Endothelial cell of umbilical vein (primary cell): Measurements from ENCODE around the gene CENPP. TPM values are rescaled to one million over a fixed set of nuclear protein-coding genes. Genes with fewer than 3 reads are reported as not detected.

ENCODE experiments used
- BruUV-seq: library from RNA; stranded (reverse); fragments of 400-500 nt; replicated peaks from 2 replicates; lab custom pipeline; 2021; lab: Mats Ljungman, UMichigan
- CTCF ChIA-PET: fragments of 300-600, 350-600 bp; sonication (Branson Sonifier 250); formaldehyde crosslinking; loops from one replicate; lab custom pipeline; 2021; ENCODE audit warnings: antibody characterized with exemption, inconsistent platforms; lab: Charles Lee
- POLR2A ChIA-PET: fragments of 300-600, 350-600 bp; sonication (Branson Sonifier 250); formaldehyde crosslinking; loops from one replicate; lab custom pipeline; 2021; ENCODE audit warnings: antibody characterized with exemption, inconsistent platforms; lab: Charles Lee
- DNase-seq: peaks from one replicate; pipeline ENCODE4 v3.0.0-alpha.2; 2011; ENCODE audit warnings: low read depth, low spot score
- FAIRE-seq: peaks from 2 replicates; lab custom pipeline; 2011; peaks lifted over from hg19 to GRCh38; lab: Jason Lieb, UNC
- H2AFZ ChIP-seq: 2 replicates; pipeline ENCODE4 v1.6.0; 2012; ENCODE audit warnings: low read depth, low read length, control low read depth, inconsistent platforms
- H3K27ac ChIP-seq: 2 replicates; pipeline ENCODE4 v1.5.1; 2011; ENCODE audit warnings: low read depth, mild to moderate bottlenecking, control low read depth, low read length, moderate library complexity; ENCODE audit not compliant: insufficient read depth
- H3K27me3 ChIP-seq, 2 experiments: 2 replicates each; pipeline versions ENCODE4 v1.6.0 to v1.6.1; 2011; ENCODE audit warnings: low read length in 2 of 2, mixed read lengths in 1 of 2; ENCODE audit not compliant: control insufficient read depth in 2 of 2, insufficient read depth in 2 of 2
- H3K36me3 ChIP-seq, 2 experiments: 2 replicates in 1 of 2; 3 replicates in 1 of 2; pipeline ENCODE4 v1.5.1; 2011; ENCODE audit warnings: low read length in 2 of 2, mild to moderate bottlenecking in 1 of 2, moderate library complexity in 1 of 2; ENCODE audit not compliant: control insufficient read depth in 2 of 2, insufficient read depth in 2 of 2; ENCODE audit errors: extremely low read depth in 1 of 2
- H3K4me1 ChIP-seq: 3 replicates; pipeline ENCODE4 v1.5.1; 2011; ENCODE audit warnings: mild to moderate bottlenecking, low read length; ENCODE audit not compliant: control insufficient read depth, insufficient read depth; ENCODE audit errors: extremely low read depth
- H3K4me2 ChIP-seq: 2 replicates; pipeline ENCODE4 v1.6.1; 2011; ENCODE audit warnings: low read length, control low read depth, mixed read lengths; ENCODE audit not compliant: insufficient read depth
- H3K4me3 ChIP-seq, 3 experiments: fragments of 200-600 bp in 1 of 3; sonication (generic), shearing (Covaris generic) in 1 of 3; replicated peaks in 1 of 3; 2 replicates each; pipeline ENCODE4 v1.5.1; 2011 to 2016; ENCODE audit warnings: control low read depth in 3 of 3, low read length in 3 of 3, mild to moderate bottlenecking in 2 of 3, inconsistent platforms in 1 of 3, low read depth in 1 of 3, moderate library complexity in 1 of 3; ENCODE audit not compliant: insufficient read depth in 1 of 3
- H3K79me2 ChIP-seq: 2 replicates; pipeline ENCODE4 v1.6.0; 2012; ENCODE audit warnings: low read length, inconsistent platforms; ENCODE audit not compliant: control insufficient read depth, insufficient read depth
- H3K9ac ChIP-seq: replicated peaks from 2 replicates; pipeline ENCODE3; 2011; ENCODE audit warnings: low read length, control low read depth; ENCODE audit not compliant: insufficient read depth; ENCODE audit errors: extremely low read depth
- H3K9me1 ChIP-seq: replicated peaks from 3 replicates; pipeline ENCODE4 v1.6.0; 2011; ENCODE audit warnings: mild to moderate bottlenecking, low read length; ENCODE audit not compliant: control insufficient read depth, insufficient read depth; ENCODE audit errors: extremely low read depth
- H3K9me3 ChIP-seq: replicated peaks from 2 replicates; pipeline ENCODE4 v1.5.1; 2012; ENCODE audit warnings: low read length, inconsistent platforms; ENCODE audit not compliant: control insufficient read depth, insufficient read depth
- H4K20me1 ChIP-seq: replicated peaks from 2 replicates; pipeline ENCODE3; 2011; ENCODE audit warnings: mild to moderate bottlenecking, low read length; ENCODE audit not compliant: control insufficient read depth, insufficient read depth; ENCODE audit errors: extremely low read depth
- CTCF ChIP-seq, 2 donors: IDR thresholded peaks; 1 replicate in 1 of 2; 2 replicates in 1 of 2; pipeline ENCODE4 v1.5.1; 2011; ENCODE audit warnings: low read length in 2 of 2, mild to moderate bottlenecking in 2 of 2, moderate library complexity in 2 of 2, control low read depth in 1 of 2, inconsistent platforms in 1 of 2, low read depth in 1 of 2; ENCODE audit not compliant: insufficient read depth in 1 of 2; ENCODE audit errors: extremely low read depth in 1 of 2
- EZH2 ChIP-seq: IDR thresholded peaks from 2 replicates; pipeline ENCODE4 v1.6.1; 2012; ENCODE audit warnings: borderline replicate concordance, low read depth, mild to moderate bottlenecking, moderate library complexity, low read length, inconsistent platforms; ENCODE audit not compliant: severe bottlenecking
- FOS ChIP-seq: IDR thresholded peaks from 2 replicates; pipeline ENCODE4 v1.6.1; 2011; ENCODE audit warnings: mild to moderate bottlenecking, low read length, moderate library complexity, borderline replicate concordance; ENCODE audit not compliant: insufficient read depth
- GATA2 ChIP-seq: IDR thresholded peaks from 2 replicates; pipeline ENCODE4 v1.7.0; 2011; ENCODE audit warnings: low read depth, mild to moderate bottlenecking, moderate library complexity, mixed read lengths, low read length; ENCODE audit not compliant: insufficient read length, insufficient read depth
- JUN ChIP-seq: IDR thresholded peaks from 2 replicates; pipeline ENCODE4 v1.6.1; 2011; ENCODE audit warnings: borderline replicate concordance, low read depth; ENCODE audit not compliant: insufficient read length, insufficient read depth
- MAX ChIP-seq: IDR thresholded peaks from 2 replicates; pipeline ENCODE4 v1.6.1; 2011; ENCODE audit not compliant: insufficient read depth, insufficient read length
- MYC ChIP-seq: IDR thresholded peaks from one replicate; pipeline ENCODE4 v1.6.1; 2011; ENCODE audit warnings: mild to moderate bottlenecking, low read depth, low read length
- POLR2A ChIP-seq: IDR thresholded peaks from 2 replicates; pipeline ENCODE4 v1.6.1; 2012; ENCODE audit warnings: low read depth, mild to moderate bottlenecking, control low read depth, low read length
- POLR2AphosphoS5 ChIP-seq: IDR thresholded peaks from 2 replicates; pipeline ENCODE4 v1.6.1; 2012; ENCODE audit warnings: low read depth, mild to moderate bottlenecking, control low read depth, low read length, moderate library complexity; ENCODE audit not compliant: insufficient read depth
- dilution Hi-C: fragments of 300-500 bp; cut with MboI; formaldehyde crosslinking; loops from one replicate; pipeline ENCODE4 v1.15.0; 2019; ENCODE audit warnings: low sequenced_read_pairs; ENCODE audit not compliant: extremely low pct_ligation_motif_present
- intact Hi-C: fragments of 100-400 bp; cut with micrococcal nuclease; formaldehyde crosslinking; loops from one replicate; pipeline ENCODE4 v1.10.0; 2022
- polyA plus RNA-seq, 4 experiments: library from polyadenylated mRNA; depleted of rRNA in 3 of 4; stranded (reverse) in 3 of 4; unstranded in 1 of 4; fragments of >200 nt; gene quantifications; 2 replicates each; pipeline versions ENCODE4 v1.2.1 to v1.2.3, GENCODE V29; 2011 to 2012; ENCODE audit warnings: missing spikeins in 1 of 4
- total RNA-seq: library from RNA; stranded (reverse); gene quantifications from 2 replicates; pipeline ENCODE4 v1.2.3, GENCODE V29; 2021

CENPP gene
- total and polyA plus RNA-seq, 2 donors (not counting 3 experiments of a cell fraction or from before 2014, with no cell fraction given), result 1.2 to 12.0 TPM

GRCh38 chr9:92589923-92590322, 264.2 kb downstream of the CENPP start:
- no peak for DNase-seq
- dilution Hi-C loops (no loop called here), intact Hi-C loops (no loop called here)
- Histone ChIP-seq H3K27ac (no peak overlapping the region), H3K4me2 (no peak overlapping the region), H3K79me2 (no peaks in the 10 kb centered on the region), H3K9me1 (no peaks in the 10 kb centered on the region), H3K9me3 (no peaks in the 10 kb centered on the region), H3K36me3 (no peaks in the 10 kb centered on the region), H3K4me1 (peaks cover 3% of the 10 kb centered on the region), H4K20me1 (no peaks in the 10 kb centered on the region), H3K27me3 (no peaks in the 10 kb centered on the region), H3K9ac (no peak overlapping the region), H3K4me3 (no peak overlapping the region), H2AFZ (no peak overlapping the region)
- ChIA-PET CTCF (interaction anchor here (0.7 to 1.4 kb wide), 3 partner anchors 12 to 452 kb away, joined by 3 to 4 read pairs (median 3); no protein-coding TSS in a partner anchor), POLR2A (interaction anchor here (0.6 kb wide), 1 partner anchor 566 kb away, joined by 4 read pairs; no protein-coding TSS in a partner anchor)
- FAIRE-seq, result no peak
- BruUV-seq, result no TSS peak
- no peak for TF ChIP-seq POLR2A
- TF ChIP-seq MYC, result no peak
- no peak for TF ChIP-seq EZH2

GRCh38 chr9:92590377-92590776, 264.6 kb downstream of the CENPP start:
- Histone ChIP-seq H3K9ac (no peak overlapping the region), H3K9me3 (no peaks in the 10 kb centered on the region), H3K27ac (no peak overlapping the region), H3K4me3 (no peak overlapping the region), H2AFZ (no peak overlapping the region), H4K20me1 (no peaks in the 10 kb centered on the region), H3K4me1 (peaks cover 3% of the 10 kb centered on the region), H3K4me2 (no peak overlapping the region), H3K9me1 (no peaks in the 10 kb centered on the region), H3K36me3 (no peaks in the 10 kb centered on the region), H3K79me2 (no peaks in the 10 kb centered on the region), H3K27me3 (no peaks in the 10 kb centered on the region)
- ChIA-PET POLR2A (interaction anchor here (0.6 kb wide), 2 partner anchors 278 to 566 kb away, joined by 4 to 7 read pairs; no protein-coding TSS in a partner anchor), CTCF (interaction anchor here (1.4 kb wide), 1 partner anchor 44 kb away, joined by 3 read pairs; no protein-coding TSS in a partner anchor)
- FAIRE-seq (peak; percentile 79), DNase-seq (peak; percentile 92)
- TF ChIP-seq MAX (no peak), JUN (no peak), POLR2AphosphoS5 (no peak), GATA2 (no peak), POLR2A (no peak), EZH2 (no peak), FOS (no peak), MYC (no peak), CTCF (IDR thresholded peaks at IDR 0.05; ENCODE audit: extremely low read depth in 1 of 2, insufficient read depth in 1 of 2, low read depth in 1 of 2, low read length in 2 of 2) (no peak)
- BruUV-seq, result no TSS peak
- intact Hi-C loops, result no loop called here
- dilution Hi-C loops, result no loop called here
